Germinal center (tissue), 1 donor: ENCODE results near the gene COP1.
A peak's percentile ranks its signal among the peaks of the same experiment; 100 is the strongest.
"Not testable (repeated sequence)": the region's sequence is repeated elsewhere in the genome, so short reads cannot be mapped to it uniquely, and the experiment has no call there.

Source experiments
- DNase-seq: peaks from one replicate; pipeline ENCODE4 v3.0.0; 2012; ENCODE audit warnings: mixed read lengths, low spot score

The COP1 gene

DNA sequence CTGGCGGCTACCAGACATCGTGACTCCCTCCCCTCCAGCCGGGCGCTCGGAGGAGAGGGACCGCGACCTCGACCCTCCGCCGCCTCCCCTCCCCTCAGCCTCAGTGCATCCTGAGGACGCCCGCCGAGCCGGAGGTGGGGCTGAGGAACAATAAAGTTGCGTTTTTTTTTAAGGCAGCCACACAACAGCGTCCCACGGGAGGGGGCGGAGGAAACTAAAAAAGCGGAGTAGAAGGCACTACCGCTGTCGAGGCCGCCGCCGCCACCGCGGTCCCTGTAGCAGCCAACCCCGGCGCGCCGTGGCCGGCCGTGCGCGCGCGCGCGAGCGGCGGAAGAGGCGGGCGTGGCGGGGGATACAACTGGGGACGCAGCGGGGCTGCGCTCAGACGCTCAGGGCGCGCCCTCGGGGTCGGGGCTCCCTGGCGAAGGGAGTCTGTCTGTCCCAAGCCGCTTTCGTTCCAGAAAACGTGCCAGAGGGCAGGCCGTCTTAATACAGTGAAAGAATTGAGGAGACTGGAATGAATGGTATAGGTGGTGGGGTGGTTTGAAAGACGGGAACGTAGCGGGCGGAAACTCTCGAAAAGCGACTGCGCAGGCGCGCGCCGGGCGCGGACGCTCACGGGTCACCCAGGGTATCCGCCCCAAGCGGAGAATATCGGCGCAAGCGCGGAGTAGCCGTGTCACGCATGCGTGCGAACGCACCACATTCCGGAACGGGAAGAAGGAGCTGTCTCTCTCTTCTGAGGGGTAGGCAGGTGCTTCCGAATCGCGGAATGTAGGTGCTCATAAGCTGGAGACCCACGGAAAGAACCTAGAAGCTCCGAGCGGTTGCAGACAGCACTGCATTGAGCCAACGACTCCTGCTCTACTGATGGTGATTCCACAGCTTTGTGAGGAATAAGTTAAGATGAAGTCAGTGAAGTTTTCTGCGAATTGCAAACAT, at the start of gene COP1:
Gene COP1, minus strand, starts transcription at position 326 of the 942 bp plus-strand sequence. Its CDS starts 308 bp downstream, at position 18.
- peak; percentile 96 for DNase-seq

DNA sequence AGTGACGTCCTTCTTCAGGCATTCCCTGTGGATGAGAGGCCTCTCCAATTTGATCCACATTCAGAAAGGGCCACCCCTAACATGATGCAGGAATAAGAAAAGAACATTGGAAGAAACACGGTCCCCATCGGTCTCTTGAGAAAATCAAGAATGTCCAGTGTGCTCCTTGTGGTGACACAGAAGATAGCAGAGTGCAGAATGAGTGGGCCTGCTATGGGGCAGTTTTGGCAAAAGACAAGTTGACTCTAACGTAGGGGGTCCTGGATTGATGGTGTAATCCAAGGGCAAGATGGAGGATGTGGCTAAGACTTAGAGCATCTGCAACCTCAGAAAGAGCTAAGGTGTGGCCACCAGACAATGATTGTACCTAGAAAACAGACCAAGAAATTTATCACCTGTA, 45.1 kb upstream of the COP1 start:
- DNase-seq = no peak

DNA sequence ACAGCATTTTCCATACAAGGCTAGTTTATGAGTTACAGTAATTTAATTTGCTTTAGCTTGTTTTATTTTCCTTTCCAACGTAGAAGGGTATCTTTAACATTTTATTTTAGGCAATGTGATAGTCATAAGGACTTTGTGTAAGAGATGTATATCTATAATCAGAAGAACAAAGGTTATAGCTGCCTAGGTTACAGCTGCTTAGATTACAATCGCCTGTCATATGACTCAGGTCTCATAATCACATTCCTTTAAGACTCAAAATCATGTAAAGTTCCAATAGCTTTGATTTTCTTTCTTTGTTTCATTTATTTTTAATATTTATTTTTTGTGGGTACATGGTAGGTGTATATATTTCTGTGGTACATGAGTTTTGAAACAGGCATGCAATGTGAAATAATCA, 37.8 kb upstream of the COP1 start:
- DNase-seq = no peak

DNA sequence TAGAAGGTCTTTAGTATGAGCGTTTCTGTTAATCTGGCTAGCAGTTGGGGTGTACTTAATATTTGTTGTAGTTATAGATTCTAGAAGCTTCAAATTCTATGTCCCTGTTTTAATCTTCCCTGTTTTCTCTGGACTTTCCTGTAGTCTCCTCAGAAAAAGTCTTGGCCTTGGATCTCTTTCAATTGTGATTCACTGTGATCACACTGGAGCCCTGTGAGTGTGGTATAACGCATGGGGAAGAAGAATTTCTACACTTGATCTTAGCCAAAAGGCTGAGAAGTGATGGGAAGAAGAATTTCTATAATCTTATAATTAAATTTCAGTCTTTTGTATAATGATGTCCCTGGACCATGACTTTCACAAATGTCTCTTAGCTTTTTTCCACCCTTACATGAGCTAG, 36.7 kb upstream of the COP1 start:
- no peak for DNase-seq

DNA sequence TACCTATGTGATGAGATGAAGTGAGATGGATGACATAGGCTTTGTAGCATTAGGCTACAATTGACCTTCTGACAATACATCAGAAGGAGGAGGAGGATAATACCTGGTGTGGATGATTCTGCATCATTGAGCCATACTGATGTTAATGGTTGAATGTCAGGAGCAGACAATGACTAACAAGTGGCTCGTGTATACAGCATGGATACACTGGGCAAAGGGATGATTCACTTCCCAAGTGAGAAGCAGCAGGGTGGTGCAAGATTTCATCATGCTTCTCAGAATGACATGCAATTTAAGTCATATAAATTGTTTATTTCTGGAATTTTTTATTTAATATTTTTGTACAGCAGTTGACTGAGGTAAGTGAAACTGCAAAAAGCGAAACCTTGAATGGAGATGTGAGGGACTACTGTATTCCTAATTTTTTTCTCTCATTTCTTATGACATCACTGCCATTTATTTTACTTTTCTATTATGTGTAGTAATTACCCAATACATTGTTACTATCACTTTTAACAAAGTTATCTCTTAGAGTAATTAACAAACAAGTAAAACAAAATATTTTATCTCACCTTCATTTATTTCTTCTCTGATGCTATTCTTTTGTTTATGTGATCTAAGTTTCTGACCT, 34.4 kb upstream of the COP1 start:
- DNase-seq = no peak

DNA sequence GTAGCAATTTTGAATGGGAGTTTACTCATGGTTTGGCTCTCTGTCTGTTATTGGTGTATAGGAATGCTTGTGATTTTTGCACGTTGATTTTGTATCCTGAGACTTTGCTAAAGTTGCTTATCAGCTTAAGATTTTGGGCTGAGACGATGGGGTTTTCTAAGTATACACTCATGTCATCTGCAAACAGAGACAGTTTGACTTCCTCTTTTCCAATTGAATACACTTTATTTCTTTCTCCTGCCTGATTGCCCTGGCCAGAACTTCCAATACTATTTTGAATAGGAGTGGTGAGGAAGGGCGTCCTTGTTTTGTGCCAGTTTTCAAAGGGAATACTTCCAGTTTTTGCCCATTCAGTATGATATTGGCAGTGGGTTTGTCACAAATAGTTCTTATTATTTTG, 26.6 kb upstream of the COP1 start:
- not testable (repeated sequence) for DNase-seq

DNA sequence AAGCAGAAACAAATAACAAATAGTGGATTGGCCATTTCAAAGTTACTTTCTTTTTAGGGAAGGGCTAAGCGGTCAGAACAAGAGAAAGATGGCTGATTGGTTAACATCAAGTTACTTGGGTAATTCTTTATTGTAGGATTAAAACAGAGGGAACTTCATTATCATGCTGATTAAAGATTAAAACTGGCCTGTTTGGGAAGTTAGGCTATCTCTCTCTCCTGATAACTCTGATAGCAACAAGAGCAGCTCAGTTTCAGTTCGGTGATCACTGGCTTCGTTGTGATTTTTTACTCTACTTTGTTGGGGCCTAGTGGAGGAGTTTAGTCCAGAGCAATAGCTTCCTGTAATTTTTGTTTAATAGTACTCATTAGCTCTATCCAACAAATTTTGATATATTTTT, 20.5 kb upstream of the COP1 start:
- no peak for DNase-seq

DNA sequence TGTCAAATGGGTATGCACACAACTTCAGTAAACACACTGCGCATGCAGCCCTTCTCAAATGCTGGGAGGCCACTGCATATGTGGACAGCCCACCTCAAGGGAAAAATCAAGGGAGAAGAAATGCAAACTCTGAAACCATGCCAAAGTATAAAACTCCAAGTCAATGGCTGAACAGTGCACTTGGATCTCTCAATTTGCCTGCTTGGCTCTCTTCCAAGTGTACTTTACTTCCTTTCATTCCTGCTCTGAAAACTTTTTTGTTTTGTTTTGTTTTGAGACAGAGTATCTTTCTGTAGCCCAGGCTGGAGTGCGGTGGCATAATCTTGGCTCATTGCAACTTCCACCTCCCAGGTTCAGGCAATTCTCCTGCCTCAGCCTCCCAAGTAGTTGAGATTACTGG, 18.8 kb upstream of the COP1 start:
- no peak for DNase-seq

DNA sequence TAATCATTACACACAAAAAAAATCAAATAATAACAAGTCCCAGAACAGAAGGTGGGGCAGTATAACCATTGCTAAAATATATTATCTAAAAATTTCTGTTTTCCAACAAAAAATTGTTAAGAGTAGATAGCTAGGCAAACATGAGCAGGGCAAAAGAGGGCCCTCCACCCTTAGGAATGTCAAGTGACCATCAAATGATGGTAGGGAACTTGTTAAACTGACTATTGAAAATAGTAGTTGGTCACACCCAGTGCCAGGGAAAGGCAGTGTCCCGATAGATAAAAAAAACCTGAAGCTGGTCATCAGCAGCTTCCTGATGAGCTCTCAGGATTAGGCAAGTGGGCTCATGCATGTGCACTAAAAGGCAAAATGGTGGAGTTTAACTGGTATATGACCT, 18.4 kb upstream of the COP1 start:
- DNase-seq = no peak

DNA sequence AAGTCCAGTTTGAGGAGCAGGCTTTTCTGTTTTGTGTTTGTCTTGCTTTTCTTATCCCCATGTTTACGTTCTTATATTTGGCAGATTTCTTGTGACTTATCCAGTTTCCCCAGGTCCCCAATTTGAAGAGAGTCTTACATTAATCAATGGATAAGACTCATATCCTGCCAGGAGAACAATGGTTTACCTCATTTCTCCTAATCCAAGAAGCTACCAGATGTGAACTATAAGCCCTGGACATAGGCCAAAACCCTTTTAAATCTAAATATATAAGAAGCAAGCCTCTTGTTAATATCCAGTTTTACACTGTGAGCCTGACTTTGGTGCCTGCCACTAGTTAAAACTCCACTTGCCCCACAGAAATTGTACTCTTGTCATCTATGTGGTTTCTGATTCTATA, 15.1 kb upstream of the COP1 start:
- DNase-seq = no peak

DNA sequence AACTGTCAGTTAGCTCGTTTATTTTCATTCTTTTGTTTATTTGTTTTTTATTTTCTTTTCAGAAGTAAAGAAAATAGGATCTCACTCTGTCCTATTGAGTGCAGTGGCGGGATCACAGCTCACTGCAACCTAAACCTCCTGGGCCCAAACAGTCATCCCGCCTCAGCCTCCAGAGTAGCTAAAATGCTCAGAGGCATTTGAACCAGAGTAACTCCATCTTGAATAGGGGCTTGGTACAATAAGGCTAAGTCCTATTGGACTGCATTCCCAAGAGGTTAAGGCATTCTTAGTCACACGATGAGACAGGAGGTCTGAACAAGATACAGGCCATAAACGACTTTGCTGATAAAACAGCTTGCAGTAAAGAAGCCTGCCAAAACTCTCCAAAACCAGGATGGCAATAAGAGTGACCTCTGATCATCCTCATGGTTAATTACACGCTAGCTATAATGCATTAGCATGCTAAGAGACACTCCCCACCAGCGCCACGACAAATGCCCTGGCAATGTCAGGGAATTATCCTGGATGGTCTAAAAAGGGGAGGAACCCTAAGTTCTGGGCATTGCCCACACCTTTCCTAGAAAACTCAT, 13.1 kb upstream of the COP1 start:
- DNase-seq = no peak

DNA sequence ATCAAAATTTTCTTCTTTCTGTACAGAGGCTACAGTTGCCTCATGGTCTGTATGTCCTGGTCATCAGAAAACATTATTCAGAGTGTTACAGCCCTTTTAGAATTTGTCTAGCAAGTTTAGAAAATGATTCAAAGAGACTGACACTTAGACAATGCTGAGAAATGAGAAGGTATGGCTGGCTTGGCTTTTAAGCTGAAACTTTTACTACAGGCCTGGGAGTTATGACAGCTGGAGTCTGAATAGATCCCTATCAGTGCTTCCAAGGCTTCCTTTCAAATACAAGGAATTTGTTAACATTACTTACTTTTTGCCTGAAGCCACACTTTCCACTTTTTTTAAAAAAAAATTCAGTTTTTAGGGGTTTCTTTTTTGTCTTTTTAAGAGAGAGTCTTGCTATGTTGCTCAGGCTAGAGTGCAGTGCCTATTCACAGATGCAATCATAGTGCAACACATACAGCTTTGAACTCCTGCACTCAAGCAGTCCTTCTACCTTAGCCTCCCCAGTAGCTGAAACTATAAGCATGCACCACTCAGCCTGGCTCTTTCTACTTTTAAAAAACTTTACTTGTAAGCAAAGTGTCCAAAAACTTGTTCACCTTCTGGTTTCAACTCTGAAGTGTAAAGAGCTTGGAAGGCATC, 10.5 kb upstream of the COP1 start:
- DNase-seq = no peak

DNA sequence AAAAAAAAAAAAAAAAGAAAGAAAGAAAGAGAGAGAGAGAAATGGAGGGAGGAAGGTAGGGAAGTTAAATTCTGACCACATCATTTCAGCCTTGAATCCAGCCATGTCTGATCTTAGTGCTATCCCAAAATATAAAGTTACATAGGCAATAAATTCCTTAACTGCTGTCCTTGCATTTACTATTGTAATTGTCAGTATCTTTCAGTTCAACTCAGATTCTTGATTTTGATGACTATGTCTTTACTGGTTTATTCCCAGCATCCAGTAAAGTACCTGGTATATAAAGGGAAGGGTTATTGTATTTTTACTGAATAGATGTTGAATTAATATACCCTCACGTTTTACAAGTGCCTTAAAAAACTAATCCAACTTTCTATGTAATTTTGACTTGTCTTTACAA, 8.9 kb upstream of the COP1 start:
- no peak for DNase-seq

DNA sequence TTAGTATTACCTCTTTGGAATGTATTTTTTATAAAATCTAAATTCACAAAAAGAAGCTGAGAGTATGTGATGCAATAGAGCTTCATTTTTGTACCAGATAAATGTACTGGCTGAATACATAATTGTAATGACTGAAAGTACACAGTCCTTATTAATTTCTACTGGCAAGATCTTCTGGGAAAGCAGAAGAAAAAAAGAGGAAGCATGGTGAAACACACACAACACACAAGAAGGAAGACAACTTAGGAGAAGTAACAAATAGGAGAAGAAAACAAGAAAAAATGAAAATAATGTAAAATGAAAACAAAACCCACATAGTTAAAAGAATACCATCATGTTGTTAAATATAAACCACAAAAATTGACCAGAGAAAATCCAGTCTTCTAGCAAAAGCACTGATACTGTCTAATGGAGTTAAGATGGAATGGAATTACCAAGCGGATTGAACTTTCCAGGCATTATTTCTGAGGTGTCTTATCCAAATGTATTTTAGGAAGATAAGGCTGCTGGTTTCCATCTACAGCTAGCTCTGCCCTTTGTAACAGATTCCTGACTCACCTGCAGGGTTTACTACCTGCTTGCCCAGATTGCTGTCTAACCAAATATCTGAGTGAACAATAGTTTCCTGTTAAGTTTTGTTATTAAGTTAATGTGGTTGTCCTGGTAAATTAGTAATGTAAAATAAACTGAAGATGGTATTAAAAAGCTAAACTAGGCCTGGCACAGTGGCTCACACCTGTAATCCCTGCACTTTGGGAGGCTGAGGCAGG, 4.5 kb upstream of the COP1 start:
- no peak for DNase-seq

DNA sequence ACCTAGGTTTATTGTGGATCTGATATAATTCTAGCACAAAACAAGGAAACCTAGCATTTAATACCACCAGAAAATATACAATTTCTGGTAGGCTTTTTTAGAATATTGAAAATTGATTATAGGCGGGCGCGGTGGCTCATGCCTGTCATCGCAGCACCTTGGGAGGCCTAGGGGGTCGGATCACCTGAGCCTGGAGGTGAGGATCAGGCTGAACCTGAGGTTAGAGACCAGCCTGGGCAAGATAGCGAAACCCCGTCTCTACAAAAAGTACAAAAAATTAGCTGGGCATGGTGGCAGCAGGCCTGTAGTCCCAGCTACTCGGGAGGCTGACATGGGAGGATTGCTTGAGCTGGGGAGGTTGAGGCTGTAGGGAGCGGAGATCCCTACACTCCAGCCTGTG, 948 bp upstream of the COP1 start:
- no peak for DNase-seq

DNA sequence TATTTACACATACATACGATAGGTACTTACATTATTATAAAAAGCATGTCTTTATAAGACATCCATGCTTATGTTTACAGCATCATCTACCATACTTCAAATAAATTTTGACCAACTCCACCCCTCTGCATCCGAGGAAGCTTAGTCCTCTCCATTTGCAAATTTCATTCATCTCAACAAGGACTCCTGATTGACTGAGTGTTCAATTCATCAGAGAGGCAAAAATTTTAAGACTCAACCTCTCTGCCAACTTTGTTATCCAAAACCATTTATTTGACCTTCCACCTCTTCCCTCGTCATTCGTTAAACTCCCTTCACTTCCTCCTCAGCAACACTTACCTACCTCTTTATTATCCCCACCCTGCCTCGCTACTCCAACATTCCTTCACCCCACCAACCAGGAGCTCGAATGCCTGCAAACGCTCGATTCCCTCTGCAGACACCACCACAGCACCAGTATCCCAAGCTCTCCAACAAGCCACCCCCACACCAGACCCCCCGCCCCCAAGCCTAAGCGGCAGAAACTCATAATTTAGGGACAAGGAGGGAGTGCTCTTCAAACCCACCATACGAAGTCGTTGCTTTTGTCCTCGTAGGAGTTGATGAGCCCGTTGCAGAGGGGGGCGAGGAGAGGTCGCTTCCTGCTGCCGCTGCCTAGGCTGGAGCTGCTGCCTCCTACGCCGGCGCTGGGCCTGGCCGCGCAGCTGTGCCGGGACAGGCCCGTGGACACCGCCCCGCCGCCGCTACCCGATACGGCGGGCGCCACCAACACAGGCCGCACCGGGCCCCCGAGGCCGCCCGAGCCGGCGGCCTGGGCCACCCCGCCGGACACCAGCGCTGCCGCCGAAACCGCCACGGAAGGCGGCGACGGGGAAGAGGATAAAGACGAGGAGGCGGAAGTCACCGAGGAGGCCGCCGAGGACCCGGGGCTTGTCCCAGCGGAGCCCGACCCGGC, 803 bp downstream of the COP1 start:
- peak; percentile 21 for DNase-seq

DNA sequence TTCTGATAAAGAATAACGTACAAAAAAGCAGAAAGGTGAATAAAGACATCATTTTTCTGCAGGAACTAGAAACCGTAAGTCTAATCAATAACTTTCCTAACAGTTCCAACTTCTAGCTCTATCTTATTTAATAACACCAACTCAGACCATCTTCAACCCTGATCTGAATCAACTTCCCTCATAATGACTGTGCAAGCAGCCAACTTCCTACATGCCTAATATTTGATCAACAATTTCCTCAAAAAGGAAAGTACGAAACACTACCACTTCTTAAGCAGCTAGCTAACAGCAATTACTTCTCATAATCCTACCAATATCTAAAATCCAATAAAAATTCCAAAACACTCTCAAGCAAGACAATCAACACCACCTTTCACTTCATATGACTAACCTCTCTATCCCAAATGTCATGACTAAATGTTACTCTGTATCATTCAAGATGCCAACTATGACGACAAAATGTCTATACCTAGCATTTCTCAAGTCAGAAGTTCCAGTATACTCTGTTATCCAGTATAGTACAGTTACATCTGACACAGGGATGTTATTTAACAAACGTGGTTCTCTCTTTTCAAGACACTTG, 1.7 kb downstream of the COP1 start:
- DNase-seq = no peak

DNA sequence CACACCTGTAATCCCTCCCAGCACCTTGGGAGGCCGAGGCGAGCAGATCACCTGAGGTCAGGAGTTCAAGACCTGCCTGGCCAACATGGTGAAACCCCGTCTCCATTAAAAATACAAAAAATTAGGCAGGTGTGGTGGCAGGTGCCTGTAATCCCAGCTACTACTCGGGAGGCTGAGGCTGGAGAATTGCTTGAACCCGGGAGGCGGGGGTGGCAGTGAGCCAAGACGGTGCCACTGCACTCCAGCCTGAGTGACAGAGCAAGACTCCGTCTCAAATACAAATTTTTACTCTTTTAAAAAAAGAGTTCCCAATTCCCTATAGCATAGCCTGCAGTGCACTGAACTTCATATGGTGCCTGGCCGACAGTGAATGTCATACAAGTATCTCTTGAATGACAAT, 2.4 kb downstream of the COP1 start:
- not testable (repeated sequence) for DNase-seq

DNA sequence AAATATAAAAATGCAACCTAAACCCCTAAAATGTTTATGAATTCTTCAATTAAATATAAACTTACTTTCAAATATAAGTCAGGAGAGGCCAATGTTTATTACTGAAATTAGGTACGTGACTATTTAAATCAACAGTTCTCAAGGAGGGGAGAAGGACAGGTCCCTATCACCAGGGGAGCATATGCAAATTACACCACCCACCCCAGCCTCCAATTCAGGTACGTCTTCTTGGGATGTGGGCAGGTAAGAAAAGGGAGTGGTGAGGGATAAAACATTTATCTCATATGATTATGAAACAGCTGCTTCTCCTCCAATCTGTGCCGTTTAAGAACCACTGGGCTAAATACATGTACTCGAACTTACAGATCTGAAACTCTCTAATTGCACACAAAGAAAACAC, 3.4 kb downstream of the COP1 start:
- DNase-seq = no peak

DNA sequence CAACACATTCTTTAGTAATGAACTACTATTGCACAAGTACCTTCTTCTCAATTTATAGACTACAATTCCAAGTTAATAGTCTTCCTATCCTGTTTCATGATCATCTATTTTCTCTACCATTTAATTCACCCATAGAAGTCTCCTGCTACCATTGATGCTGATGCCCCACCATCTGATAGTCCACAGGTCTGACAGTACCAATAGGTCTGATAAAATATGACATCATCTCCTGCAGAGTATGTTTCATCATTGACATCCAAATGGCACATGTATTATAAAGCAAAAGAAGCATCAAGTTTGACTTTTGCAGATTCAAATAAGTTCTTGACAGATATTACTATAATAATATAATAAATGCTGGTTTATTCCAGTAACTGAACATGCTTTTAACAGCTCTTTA, 5.5 kb downstream of the COP1 start:
- DNase-seq = no peak
